Ramos (cell line): ENCODE results near the gene AKR7A2.

Experiments
- in situ Hi-C: fragments of 300-500 bp; cut with MboI; formaldehyde crosslinking; loops from one replicate; pipeline ENCODE4 v1.14.3; 2022; ENCODE audit warnings: low sequenced_read_pairs; ENCODE audit not compliant: unreplicated experiment

The AKR7A2 gene

GRCh38 chr1:19327736-19328135 is 15.8 kb upstream of the AKR7A2 start:
- in situ Hi-C loops: no loop called here

DNA sequence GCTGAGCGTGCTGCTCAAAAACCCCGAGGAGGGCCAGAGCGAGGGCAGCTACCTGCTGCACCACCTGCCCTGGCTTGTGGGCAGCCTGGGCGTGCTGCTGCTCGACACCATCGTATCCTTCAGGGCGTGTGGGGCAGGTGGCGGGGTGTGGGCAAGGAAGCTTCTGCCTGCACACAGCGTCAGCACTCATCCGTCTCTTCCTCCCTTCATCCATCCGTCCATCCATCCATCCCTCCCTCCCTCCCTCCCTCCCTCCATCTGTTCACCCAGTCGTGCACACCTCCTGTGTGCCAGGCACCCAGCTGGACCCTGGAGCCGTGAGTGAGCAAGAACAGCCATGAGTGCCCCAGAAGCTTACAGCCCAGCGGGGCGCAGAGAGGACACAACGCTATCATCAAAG is 15.4 kb upstream of the AKR7A2 start:
- in situ Hi-C loops: no loop called here

DNA sequence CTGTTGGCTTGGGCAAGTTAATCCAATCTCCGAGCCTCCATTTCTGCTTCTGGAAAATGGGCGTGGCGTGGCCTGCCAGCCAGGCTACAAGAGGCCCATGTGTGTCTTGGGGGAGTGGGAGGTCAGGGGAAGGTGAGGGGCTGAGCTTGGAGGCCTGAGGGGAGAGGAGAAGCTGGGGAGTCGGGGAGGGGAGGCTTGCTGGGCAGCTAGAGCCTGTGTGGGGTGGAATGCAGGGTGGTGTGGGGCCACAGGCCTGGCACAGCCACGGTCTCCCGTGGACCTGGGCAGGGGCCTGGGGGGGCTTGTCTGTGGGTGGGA is 14.8 kb upstream of the AKR7A2 start:
- in situ Hi-C loops: no loop called here

DNA sequence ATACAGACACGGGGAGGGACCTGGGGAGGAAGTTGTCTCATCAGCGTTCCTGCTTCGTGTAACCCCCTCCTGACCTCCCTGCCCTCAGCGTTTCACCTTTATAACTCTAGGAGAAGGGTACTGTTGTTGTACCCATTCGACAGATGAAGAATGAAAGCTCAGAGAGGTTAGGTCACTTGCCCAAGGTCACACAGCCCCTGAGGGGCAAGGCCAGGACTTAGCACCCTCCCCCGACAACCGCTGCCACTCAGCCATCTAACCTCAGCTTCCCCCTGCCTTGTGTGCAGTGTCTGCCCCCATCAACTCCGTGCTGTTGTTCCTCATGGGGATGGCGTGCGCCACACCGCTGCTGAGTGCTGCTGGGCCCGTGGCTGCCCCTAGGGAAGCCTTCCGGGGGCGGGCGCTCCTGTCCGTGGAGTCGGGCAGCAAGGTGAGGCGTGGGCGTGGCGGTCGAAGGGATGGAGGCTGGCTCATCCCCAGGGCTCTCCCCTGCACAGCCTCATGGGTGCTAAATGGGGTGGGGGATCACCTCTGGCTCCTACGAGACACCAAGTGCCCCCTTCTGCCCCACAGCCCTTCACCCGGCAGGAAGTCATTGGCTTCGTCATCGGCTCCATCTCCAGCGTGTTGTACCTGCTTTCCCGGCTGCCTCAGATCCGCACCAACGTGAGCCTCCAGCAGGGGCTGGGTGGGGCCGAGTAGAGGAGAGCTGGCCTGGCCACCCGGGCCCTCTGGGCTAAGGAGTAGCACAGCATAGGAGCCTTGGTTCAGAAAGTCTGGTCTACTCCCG is 14.2 kb upstream of the AKR7A2 start:
- in situ Hi-C loops: no loop called here

DNA sequence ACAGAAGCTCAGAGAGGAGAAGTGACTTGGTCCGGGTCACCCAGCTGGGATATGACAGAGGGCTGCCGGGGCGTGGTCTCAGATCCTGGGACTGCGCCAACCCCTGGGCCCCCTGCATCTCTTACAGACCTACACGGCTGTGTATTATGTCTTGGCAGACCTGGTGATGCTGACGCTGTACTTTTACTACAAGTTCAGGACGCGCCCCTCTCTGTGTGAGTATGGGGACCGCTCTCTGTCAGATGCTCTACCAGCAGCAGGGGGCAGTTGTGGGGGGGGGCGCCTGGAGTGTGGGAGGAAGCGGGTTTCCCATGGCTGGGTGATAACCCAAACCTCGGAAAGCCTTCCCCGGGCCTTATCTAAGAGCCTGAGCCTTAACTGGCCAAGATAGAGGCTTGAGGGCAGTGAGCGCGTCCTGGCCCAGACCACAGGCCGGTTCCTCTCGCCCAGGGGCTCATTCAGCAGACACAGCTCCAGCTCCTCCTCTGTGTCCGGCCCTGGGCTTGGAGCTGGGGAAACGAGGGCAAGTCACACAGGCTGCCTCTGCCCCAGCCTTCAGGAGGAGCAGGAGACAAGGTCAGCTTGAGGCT is 13.5 kb upstream of the AKR7A2 start:
- in situ Hi-C loops: no loop called here

DNA sequence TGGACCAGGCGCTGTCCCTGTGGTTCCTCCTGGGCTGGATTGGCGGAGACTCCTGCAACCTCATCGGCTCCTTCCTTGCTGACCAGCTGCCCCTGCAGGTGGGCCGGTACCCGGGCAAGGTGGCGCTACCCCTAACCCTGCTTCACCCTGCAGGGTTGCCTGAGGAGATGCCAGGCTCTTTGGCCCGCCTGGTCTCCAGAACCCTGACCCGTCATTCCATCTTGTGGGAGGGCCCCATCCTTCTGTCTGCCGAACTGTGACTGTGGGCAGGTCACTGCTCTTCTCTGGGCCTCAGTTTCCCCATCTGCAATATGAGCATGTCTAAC is 12.7 kb upstream of the AKR7A2 start:
- in situ Hi-C loops: no loop called here

- in situ Hi-C loops: no loop called here
These were observed 12.2 kb upstream of the AKR7A2 start for GRCh38 chr1:19323987-19324664.

- in situ Hi-C loops: no loop called here
These were observed 10.5 kb upstream of the AKR7A2 start for GRCh38 chr1:19322481-19322880.

DNA sequence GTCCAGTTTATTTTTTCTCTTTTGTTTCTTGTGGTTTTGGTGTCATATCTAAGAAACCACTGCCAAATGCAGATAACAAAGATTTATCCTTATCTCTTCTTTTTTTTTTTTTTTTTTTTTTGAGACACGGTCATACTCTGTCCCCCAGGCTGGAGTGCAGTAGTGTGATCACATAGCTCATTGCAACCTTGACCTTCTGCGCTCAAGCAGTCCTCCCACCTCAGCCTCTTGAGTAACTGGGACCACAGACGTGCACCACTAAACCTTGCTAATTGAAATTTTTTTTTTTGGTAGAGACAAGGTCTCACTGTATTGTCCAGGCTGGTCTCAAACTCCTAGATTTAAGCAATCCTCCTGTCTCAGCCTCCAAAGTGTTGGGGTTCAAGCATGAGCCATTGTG is 9.1 kb upstream of the AKR7A2 start:
- in situ Hi-C loops: no loop called here

DNA sequence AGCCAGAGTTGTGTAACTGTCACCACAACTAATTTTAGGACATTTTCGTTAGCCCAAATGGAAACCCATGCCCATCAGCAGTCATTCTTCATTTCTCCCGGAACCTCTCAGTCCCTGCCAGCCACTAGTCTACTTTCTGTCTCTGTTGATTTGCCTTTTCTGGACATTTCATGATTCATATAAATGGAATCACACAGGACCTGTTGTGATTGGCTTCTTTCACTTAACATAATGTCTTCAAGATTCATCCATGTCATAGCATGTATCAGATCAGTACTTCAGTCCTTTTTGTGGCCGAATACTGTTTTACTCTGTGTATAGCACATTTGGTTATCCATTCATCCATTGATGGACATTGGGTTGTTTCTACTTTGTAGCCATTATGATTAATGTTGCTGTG is 7.3 kb upstream of the AKR7A2 start:
- in situ Hi-C loops: no loop called here

- in situ Hi-C loops: no loop called here
These were observed 5.4 kb upstream of the AKR7A2 start for GRCh38 chr1:19317126-19317910.

DNA sequence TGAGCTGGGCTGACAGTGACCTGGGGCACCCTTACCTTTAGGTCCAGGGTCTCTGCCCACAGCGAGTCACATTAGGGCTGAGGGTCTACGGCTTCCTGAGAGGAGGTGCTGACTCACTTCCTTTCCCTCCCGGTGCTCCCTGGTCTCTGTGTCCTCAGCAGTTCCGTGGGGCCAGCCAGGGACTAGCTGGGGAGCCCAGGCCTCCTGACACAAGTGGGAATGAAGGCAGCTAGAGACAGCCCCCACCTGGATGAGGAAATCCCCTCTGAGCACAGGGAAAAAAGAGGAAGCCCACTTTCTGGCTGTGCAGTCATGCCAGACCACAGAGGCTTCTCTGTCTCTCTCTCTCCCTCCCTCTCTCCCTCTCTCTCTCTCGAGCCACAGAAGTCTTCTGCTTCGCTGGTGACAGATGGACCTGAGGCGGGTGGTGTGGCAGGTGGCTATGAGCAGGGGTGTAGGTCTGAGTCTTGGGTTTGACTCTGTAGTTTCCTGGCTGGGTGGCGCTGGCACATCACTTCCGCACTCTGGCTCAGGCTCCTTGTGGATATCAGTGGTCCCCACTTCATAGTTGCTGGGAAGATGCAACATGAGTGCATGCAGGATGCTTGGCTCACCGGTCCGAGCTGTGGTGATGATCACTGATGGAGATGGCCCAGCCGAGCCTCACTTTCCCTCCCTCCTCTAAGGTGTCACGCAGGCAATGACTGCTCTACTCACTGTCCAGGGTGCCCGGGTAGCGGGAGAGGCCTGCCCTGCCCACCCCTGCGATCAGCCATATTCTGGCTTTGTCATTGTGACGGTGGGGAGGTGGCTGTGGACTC is 3.6 kb upstream of the AKR7A2 start:
- in situ Hi-C loops: no loop called here

- in situ Hi-C loops: no loop called here
These were observed 2.3 kb upstream of the AKR7A2 start for GRCh38 chr1:19313961-19314882.

- in situ Hi-C loops: no loop called here
These were observed 1.7 kb upstream of the AKR7A2 start for GRCh38 chr1:19313636-19313959.

GRCh38 chr1:19312782-19313635 is 1.1 kb upstream of the AKR7A2 start:
- in situ Hi-C loops: no loop called here

DNA sequence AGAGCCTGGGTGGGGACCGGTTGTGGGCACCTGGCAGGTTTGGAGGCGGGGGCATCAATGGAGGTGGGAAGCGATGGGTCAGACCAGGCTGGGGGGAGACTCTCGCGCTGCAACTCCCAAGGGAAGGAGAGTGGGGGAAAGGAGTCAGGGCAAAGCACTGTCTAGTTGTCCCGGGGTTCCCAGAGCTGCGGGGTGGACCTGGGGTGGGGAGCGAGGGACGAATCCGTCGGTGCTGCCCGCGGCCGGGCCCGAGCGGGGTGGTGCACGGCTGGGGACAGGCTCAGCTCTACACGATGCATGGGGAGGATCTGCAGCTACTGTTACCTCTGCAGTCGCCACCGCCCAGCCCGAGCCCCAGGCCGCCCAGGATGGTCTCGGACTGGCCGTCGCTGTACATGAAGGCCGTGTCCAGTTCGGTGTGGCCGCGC is 427 bp downstream of the AKR7A2 start:
- in situ Hi-C loops: no loop called here

DNA sequence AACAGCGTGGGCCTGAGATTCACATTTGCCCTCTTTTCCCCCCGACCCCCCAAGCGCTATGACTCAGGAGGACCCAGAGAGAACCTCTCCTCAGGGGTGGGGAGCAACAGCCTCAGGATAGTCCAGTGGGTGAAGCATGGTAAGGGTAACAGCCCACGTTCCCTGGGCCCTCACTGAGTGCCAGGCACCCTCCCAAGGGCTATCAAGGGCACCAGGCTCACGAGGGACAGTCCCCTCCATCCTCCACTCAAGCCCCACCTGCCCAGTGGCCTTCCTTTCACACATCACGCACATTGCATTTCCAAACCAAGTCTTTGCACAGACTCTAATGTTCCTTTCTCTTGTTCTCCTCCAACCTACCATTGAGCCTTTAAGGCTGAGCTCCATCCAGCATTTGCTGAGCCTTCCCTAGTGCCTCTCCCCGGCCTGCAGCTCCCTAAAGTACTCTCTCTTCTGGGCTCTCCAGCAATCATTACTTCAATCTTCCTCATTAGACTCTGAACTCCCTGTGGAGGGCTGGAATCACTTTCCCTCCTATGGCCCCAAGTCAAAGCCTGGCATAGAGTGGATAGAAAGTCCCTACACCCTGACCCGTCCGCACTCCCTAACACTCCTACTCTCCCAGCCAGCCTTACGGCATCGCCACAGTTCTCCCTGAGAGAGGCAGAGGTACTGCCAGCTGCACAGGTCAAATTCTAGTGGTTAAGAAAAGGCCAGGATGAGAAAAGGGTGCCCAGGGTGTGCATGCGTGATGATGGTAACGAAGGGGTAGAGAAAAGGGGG is 1.0 kb downstream of the AKR7A2 start:
- in situ Hi-C loops: no loop called here

- in situ Hi-C loops: no loop called here
These were observed 1.9 kb downstream of the AKR7A2 start for GRCh38 chr1:19310061-19310460.
